Measurements from ENCODE around the gene ATRX. TPM values are rescaled to one million over a fixed set of nuclear protein-coding genes. Genes with fewer than 3 reads are reported as not detected.
A peak's percentile ranks its signal among the peaks of the same experiment; 100 is the strongest.
"Not testable (repeated sequence)": the region's sequence is repeated elsewhere in the genome, so short reads cannot be mapped to it uniquely, and the experiment has no call there.

Gene ATRX
- total RNA-seq, 1 donor from 2014 or later = 82.5 TPM

DNA sequence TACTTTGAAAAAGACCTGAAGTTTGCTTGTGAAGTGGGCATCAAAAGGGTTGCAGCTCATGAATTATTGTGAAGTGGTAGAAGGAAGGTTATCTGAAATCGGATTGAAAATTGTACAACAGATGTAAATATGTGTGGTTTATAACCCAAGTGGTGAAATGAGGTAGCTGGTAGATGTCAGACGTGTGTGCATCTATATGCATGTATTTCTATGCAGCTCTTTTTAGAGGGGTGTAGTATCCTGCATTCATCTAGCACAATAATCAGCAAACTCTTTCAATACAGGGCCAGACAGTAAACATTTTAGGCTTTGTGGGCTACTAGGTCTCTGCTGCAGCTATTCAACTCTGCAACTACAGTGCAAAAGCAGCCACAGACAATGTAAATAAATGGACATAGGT, 9.4 kb downstream of the ATRX start:
- Mint-ChIP-seq H3K4me3 (ENCODE audit: low read depth) (no peak overlapping the region), H3K9me3 (no peaks in the 10 kb centered on the region), H3K4me1 (ENCODE audit: low read depth) (peaks cover 17% of the 10 kb centered on the region), H3K27me3 (ENCODE audit: low read depth) (no peaks in the 10 kb centered on the region), H3K27ac (no peak overlapping the region), H3K36me3 (ENCODE audit: low read depth) (peaks cover 17% of the 10 kb centered on the region)
- intact Hi-C loops (cut with micrococcal nuclease) = no loop called here
- DNase-seq (ENCODE audit: low spot score) = no peak

DNA sequence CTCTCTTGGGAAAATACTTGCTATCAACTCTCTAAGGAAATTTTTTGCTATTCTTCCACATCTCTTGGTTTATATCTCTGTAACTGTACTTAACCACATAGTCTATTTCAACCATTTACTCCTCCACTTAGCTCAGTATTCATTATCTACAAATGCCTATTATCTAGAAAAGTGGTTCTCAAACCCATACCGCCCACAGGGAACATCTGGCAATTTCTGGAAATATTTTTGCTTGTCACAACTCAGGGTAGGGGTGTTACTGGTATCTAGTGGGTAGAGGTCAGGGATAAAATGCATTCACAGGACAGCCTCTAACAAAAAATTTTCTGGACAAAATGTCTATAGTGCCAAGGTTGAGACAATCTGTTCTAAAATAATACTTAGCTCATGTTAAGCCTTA, 14.4 kb downstream of the ATRX start:
- no peak for DNase-seq (ENCODE audit: low spot score)
- Mint-ChIP-seq H3K27ac (no peak overlapping the region), H3K27me3 (ENCODE audit: low read depth) (no peaks in the 10 kb centered on the region), H3K9me3 (no peaks in the 10 kb centered on the region), H3K36me3 (ENCODE audit: low read depth) (peaks cover 21% of the 10 kb centered on the region), H3K4me1 (ENCODE audit: low read depth) (peaks cover 14% of the 10 kb centered on the region), H3K4me3 (ENCODE audit: low read depth) (no peak overlapping the region)
- intact Hi-C loops (cut with micrococcal nuclease) = no loop called here

DNA sequence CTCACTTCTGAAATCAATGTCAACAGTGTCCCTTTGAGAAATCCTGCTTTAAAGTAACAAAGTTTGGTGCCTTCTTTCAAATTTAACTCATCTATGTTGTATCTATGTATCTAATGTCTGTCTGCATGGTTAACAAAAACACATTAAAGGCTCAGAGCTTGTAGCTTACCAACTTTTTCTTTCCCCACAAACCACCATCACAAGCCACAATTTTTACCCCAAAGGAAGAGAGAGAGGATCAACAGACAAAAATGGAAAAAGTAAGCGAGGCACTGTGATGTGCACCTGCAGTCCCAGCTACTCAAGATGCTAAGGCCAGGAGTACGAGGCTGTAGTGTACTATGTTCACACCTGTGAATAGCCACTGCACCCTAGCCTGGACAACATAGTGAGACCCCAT, 17.2 kb downstream of the ATRX start:
- no peak for DNase-seq (ENCODE audit: low spot score)

DNA sequence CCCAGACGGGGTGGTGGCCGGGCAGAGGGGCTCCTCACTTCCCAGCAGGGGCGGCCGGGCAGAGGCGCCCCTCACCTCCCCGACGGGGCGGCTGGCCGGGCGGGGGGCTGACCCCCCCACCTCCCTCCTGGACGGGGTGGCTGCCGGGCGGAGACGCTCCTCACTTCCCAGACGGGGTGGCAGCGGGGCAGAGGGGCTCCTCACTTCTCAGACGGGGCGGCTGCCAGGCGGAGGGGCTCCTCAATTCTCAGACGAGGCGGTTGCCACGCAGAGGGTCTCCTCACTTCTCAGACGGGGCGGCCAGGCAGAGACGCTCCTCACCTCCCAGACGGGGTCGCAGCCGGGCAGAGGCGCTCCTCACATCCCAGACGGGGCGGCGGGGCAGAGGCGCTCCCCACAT, 19.8 kb downstream of the ATRX start:
- intact Hi-C loops (cut with micrococcal nuclease); H3K4me1 Mint-ChIP-seq (ENCODE audit: low read depth); H3K4me3 Mint-ChIP-seq (ENCODE audit: low read depth); H3K27ac Mint-ChIP-seq; DNase-seq (ENCODE audit: low spot score); H3K27me3 Mint-ChIP-seq (ENCODE audit: low read depth); H3K9me3 Mint-ChIP-seq: not testable (repeated sequence)
- H3K36me3 Mint-ChIP-seq (ENCODE audit: low read depth) = peaks cover 20% of the 10 kb centered on the region

More for the DNA sequence above, 17.2 kb downstream of the ATRX start:
- Mint-ChIP-seq H3K4me1 (ENCODE audit: low read depth) (peaks cover 12% of the 10 kb centered on the region), H3K4me3 (ENCODE audit: low read depth) (no peak overlapping the region), H3K36me3 (ENCODE audit: low read depth) (peaks cover 23% of the 10 kb centered on the region), H3K27me3 (ENCODE audit: low read depth) (no peaks in the 10 kb centered on the region), H3K27ac (peak overlapping the region; percentile 17), H3K9me3 (no peaks in the 10 kb centered on the region)
- intact Hi-C loops (cut with micrococcal nuclease) = no loop called here

DNA sequence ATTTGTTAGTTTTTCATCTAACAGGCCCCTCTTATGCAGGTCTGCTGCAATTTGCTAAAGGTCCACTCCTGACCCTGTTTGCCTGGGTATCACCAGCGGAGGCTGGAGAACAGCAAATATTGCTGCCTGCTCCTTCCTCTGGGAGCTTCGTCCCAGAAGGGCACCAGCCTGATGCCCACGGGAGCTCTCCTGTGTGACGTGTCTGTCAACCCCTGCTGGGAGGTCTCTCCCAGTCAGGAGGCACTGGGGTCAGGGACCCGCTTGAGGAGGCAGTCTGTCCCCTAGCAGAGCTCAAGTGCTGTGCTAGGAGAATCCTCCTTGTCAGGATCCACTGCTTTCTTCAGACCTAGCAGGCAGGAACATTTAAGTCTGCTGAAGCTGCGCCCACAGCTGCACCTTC, 30.5 kb downstream of the ATRX start:
- intact Hi-C loops (cut with micrococcal nuclease) = no loop called here
- DNase-seq (ENCODE audit: low spot score) = no peak
- Mint-ChIP-seq H3K9me3 (peaks cover 21% of the 10 kb centered on the region), H3K4me1 (ENCODE audit: low read depth) (no peaks in the 10 kb centered on the region), H3K4me3 (ENCODE audit: low read depth) (no peak overlapping the region), H3K36me3 (ENCODE audit: low read depth) (peaks cover 38% of the 10 kb centered on the region), H3K27ac (no peak overlapping the region), H3K27me3 (ENCODE audit: low read depth) (no peaks in the 10 kb centered on the region)

DNA sequence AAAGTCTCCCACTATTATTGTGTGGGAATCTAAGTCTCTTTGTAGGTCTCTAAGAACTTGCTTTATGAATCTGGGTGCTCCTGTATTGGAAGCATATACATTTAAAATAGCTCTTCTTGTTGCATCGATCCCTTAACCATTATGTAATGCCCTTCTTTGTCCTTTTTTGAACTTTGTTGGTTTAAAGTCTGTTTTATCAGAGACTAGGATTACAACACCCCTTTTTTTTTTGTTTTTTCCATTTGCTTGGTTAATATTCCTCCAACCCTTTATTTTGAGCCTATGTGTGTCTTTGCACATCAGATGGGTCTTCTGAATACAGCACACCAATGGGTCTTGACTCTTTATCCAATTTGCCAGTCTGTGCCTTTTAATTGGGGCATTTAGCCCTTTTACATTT, 32.1 kb downstream of the ATRX start:
- DNase-seq (ENCODE audit: low spot score); H3K4me3 Mint-ChIP-seq (ENCODE audit: low read depth); intact Hi-C loops (cut with micrococcal nuclease); H3K27me3 Mint-ChIP-seq (ENCODE audit: low read depth); H3K27ac Mint-ChIP-seq; H3K4me1 Mint-ChIP-seq (ENCODE audit: low read depth): not testable (repeated sequence)
- Mint-ChIP-seq H3K36me3 (ENCODE audit: low read depth) (peaks cover 38% of the 10 kb centered on the region), H3K9me3 (peaks cover 21% of the 10 kb centered on the region)

DNA sequence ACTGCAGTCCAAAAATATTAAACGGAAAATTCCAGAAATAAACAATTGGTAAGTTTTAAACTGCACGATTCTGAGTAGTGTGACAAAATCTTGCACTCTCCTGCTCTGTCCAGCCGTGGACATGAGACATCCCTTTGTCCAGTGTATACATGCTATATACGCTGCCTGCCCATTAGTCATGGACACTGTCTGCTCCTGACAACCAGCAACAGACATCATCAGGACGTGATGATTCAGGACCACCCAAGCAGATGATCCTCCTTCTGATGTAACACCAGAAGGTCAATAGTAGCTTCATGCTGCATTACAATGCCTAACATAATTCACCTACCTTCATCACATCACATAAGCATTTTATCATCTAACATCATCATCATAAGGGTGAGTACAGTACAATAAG, 36.3 kb downstream of the ATRX start:
- DNase-seq (ENCODE audit: low spot score) = no peak
- Mint-ChIP-seq H3K27me3 (ENCODE audit: low read depth) (no peaks in the 10 kb centered on the region), H3K4me1 (ENCODE audit: low read depth) (peaks cover 4% of the 10 kb centered on the region), H3K36me3 (ENCODE audit: low read depth) (peaks cover 21% of the 10 kb centered on the region), H3K9me3 (peaks cover 17% of the 10 kb centered on the region), H3K4me3 (ENCODE audit: low read depth) (no peak overlapping the region), H3K27ac (no peak overlapping the region)
- intact Hi-C loops (cut with micrococcal nuclease) = no loop called here

DNA sequence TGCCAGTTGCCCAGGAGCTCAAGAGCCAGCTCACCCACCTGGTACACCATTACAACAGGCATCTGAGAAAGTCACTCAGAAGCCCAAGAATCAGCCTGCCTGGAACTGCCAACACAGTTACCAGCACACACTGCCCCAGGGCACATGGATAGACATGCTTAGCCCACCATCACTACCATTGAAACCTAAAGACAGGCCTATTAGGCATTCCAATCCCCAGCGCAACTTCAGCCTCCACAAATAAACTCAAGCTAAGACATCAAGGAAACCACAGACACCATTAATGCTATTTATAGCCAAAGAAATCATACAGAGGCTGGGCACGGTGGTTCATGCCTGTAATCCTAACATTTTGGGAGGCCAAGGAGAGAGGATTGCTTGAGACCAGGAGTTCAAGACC, 42.3 kb downstream of the ATRX start:
- peaks cover 11% of the 10 kb centered on the region for H3K36me3 Mint-ChIP-seq (ENCODE audit: low read depth)
- intact Hi-C loops (cut with micrococcal nuclease) = no loop called here
- H3K27ac Mint-ChIP-seq = no peak overlapping the region
- H3K4me3 Mint-ChIP-seq (ENCODE audit: low read depth) = no peak overlapping the region
- H3K4me1 Mint-ChIP-seq (ENCODE audit: low read depth) = peaks cover 30% of the 10 kb centered on the region
- H3K27me3 Mint-ChIP-seq (ENCODE audit: low read depth) = no peaks in the 10 kb centered on the region
- no peak for DNase-seq (ENCODE audit: low spot score)
- H3K9me3 Mint-ChIP-seq = no peaks in the 10 kb centered on the region

DNA sequence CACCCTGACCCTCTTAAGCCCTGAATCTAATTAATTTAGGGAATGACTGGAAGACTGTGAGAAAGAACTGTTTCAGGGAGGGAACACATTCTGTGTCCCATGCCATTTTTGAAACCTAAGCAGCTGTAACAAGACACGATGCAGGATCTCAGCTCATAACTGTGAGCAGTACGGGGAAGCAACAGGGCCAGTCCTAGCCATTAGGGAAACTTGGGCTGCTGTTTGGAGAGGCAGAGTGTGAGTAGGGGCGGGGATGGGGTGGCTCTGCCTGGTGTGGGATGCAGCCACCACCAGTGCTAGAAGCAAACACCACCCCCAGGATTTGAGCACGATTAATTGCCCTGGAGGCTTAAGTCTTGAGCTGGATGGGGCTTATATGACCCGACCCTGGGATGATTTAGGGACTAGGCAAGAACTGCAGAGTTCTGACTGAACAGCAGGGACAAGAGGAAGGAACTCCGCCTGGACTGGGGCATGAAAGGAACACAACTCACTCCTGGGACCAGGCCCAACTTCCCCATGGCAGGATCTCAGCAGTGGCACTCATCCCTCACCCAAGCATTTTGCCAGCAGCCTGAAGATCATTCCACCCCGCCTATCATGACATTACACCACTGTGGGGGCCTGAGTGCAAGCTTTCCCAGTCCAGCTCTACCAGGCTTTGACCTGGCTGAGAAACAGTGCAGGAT, 43.1 kb downstream of the ATRX start:
- intact Hi-C loops (cut with micrococcal nuclease) = no loop called here
- DNase-seq (ENCODE audit: low spot score) = no peak
- Mint-ChIP-seq H3K4me3 (ENCODE audit: low read depth) (no peak overlapping the region), H3K27ac (no peak overlapping the region), H3K9me3 (no peaks in the 10 kb centered on the region), H3K27me3 (ENCODE audit: low read depth) (no peaks in the 10 kb centered on the region), H3K36me3 (ENCODE audit: low read depth) (peaks cover 8% of the 10 kb centered on the region), H3K4me1 (ENCODE audit: low read depth) (peaks cover 27% of the 10 kb centered on the region)

DNA sequence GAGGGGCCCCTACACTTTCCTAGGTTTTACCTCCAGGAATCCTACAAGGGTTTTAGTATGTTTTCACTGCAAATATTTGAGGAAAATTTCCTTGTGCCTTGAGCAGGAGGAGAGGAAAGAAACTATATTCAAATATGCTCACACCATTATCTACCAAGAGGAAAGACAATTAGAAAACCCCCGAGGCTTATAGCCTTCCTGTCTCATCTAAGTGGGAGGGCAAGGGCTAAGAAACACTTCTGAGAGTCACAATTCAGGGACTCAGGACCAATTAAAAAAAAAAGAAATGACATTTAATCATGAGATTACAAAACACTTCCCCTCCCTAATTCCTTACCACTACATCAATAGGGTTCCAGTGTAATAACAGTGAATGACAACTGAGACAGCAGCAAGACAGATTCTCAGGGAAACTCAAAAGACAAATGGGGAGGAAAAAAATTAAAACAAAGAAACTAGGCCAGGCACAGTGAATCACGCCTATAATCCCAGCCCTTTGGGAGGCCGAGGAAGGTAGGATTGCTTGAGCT, 45.6 kb downstream of the ATRX start:
- Mint-ChIP-seq H3K27me3 (ENCODE audit: low read depth) (no peaks in the 10 kb centered on the region), H3K9me3 (no peaks in the 10 kb centered on the region), H3K36me3 (ENCODE audit: low read depth) (peaks cover 11% of the 10 kb centered on the region), H3K4me1 (ENCODE audit: low read depth) (peaks cover 27% of the 10 kb centered on the region), H3K27ac (peak overlapping the region; percentile 38), H3K4me3 (ENCODE audit: low read depth) (no peak overlapping the region)
- DNase-seq (ENCODE audit: low spot score) = no peak
- intact Hi-C loops (cut with micrococcal nuclease) = no loop called here

DNA sequence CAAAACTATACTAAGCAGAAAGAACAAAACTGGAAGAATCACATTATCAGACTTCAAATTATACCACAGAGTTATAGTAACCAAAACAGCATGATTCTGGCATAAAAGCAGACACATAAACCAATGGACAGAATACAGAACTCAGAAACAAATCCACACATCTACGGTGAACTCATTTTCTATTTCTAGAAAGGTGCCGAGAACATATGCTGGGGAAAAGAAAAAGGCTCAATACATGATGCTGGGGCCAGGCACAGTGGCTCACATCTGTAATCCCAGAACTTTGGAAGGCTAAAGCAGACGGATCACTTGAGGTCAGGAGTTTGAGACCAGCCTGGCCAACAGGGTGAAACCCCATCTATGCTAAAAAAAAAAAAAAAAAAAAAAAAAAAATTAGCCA, 52.7 kb downstream of the ATRX start:
- H3K4me3 Mint-ChIP-seq (ENCODE audit: low read depth) = no peak overlapping the region
- no peaks in the 10 kb centered on the region for H3K9me3 Mint-ChIP-seq
- DNase-seq (ENCODE audit: low spot score) = no peak
- H3K4me1 Mint-ChIP-seq (ENCODE audit: low read depth) = peaks cover 2% of the 10 kb centered on the region
- H3K36me3 Mint-ChIP-seq (ENCODE audit: low read depth) = peaks cover 5% of the 10 kb centered on the region
- no peaks in the 10 kb centered on the region for H3K27me3 Mint-ChIP-seq (ENCODE audit: low read depth)
- intact Hi-C loops (cut with micrococcal nuclease) = no loop called here
- no peak overlapping the region for H3K27ac Mint-ChIP-seq

DNA sequence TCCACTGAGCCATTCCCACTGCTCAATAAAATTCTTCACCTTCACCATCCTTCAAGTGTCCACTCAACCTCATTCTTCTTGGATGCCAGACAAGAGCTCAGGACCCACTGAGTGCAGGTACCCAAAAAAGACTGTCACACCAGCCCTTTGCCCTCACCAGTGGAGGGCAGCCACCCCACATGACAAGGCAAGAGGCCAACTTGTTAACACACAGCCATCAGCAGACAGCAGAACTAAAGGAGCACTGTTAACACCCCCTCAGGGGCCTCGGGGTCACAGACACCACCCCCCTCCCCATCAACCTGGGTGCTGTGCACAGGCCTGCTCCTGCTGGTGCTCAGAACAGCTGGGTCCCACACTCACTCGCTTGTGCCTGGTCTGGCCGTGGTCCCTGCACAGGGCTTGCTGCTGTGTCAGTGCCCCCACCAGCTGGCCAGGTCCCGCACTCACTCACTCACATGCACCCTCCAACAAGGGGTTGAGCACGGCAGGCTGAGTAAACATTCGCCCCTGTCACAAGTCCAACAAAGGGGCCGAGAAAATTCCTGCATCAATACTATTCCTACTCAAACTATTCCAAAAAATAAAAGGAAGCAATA, 54.1 kb downstream of the ATRX start:
- no peak overlapping the region for H3K27ac Mint-ChIP-seq
- intact Hi-C loops (cut with micrococcal nuclease) = no loop called here
- peaks cover 2% of the 10 kb centered on the region for H3K4me1 Mint-ChIP-seq (ENCODE audit: low read depth)
- DNase-seq (ENCODE audit: low spot score) = no peak
- no peak overlapping the region for H3K4me3 Mint-ChIP-seq (ENCODE audit: low read depth)
- H3K27me3 Mint-ChIP-seq (ENCODE audit: low read depth) = no peaks in the 10 kb centered on the region
- no peaks in the 10 kb centered on the region for H3K9me3 Mint-ChIP-seq
- peaks cover 10% of the 10 kb centered on the region for H3K36me3 Mint-ChIP-seq (ENCODE audit: low read depth)

DNA sequence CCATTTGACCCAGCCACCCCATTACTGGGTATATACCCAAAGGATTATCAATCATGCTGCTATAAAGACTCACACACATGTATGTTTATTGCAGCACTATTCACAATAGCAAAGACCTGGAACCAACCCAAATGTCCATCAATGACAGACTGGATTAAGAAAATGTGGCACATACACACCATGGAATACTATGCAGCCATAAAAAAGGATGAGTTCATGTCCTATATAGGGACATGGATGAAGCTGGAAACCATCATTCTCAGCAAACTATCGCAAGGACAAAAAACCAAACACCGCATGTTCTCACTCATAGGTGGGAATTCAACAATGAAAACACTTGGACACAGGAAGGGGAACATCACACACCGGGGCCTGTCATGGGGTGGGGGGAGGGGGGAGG, 59.9 kb downstream of the ATRX start:
- intact Hi-C loops (cut with micrococcal nuclease); DNase-seq (ENCODE audit: low spot score); H3K9me3 Mint-ChIP-seq; H3K27ac Mint-ChIP-seq; H3K27me3 Mint-ChIP-seq (ENCODE audit: low read depth); H3K4me3 Mint-ChIP-seq (ENCODE audit: low read depth); H3K4me1 Mint-ChIP-seq (ENCODE audit: low read depth): not testable (repeated sequence)
- peaks cover 26% of the 10 kb centered on the region for H3K36me3 Mint-ChIP-seq (ENCODE audit: low read depth)
